Fibroblast of skin of scalp (primary cell): ENCODE measurements around the gene NGEF.

ENCODE experiments used
- DNase-seq: peaks from one replicate; pipeline ENCODE4 v3.0.0-alpha.2; 2013

The NGEF gene

DNA sequence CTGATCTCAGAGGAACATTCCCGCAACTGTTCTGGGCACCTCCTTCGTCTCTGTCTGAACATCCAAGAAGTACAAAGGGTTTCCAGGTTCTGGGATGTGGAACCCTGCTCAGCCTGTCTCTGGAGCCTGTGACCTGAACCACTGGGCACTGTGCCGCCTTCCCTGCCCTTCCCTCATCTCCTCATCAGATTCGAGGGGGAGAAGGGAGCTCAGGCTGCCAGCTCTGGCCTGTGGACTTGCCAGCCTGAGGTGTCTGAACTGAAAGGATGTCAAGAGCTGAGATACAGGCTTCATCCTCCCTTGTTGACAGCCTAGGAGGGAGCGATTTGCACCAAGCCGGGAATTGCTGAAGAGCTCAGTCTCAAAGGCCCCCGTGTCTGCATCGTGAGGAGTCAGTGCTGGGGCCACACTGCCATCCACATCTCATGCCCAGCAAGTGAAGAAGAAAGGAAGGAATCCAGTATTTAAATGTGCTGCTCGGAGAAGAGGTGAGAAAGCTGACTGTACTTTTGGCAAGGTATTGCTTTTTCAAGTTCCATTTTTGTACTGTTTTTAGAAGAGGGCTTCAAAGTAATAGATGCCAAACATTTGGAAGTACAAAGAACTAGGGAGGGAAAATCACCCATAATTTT, 32.0 kb upstream of the NGEF start:
- no peak for DNase-seq

DNA sequence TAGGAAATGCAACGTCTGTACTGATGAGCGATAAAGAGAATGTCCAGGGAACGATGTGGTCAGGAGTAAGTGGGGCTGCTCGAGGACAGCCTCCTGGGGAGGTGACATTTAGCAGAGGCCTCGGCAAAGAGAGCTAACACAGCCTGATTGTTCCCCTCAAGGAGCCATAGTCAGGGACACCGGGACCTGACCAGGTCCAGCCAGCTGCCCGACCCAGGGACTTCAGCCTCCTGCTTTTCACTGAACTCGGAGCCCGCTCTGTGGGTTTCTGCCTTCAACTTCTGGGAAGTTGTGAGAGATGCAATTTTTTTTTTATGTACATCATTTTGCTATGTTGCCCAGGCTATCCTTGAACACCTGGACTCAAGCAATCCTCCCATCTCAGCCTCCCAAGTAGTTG, 29.5 kb upstream of the NGEF start:
- DNase-seq, result no peak

DNA sequence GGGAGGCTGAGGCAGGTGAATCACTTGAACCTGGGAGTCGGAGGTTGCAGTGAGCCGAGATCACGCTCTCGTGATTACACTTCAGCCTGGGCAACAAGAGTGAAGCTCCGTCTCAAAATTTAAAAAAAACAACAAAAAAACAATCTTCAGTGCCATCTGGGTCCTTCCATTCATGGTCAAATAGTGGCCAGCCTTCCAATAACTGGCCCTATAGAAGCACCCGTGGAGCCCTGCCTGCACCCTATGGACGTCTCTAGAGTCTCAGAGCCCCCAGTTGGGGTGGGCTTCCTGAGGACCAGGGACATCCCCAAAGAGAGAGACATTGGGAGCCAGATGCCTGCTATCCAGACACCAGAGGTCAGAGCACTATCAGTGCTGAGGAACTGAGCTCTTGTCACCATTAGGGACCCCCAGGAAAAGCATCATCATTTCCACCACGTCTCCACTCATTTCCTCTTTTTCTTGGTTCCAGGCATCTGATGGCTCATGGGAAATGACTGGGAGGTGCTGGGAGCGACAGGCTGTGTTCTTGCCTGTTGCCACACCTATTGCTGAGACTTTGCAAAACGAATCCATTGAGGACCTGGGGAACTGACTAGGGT, 28.8 kb upstream of the NGEF start:
- DNase-seq, result no peak

DNA sequence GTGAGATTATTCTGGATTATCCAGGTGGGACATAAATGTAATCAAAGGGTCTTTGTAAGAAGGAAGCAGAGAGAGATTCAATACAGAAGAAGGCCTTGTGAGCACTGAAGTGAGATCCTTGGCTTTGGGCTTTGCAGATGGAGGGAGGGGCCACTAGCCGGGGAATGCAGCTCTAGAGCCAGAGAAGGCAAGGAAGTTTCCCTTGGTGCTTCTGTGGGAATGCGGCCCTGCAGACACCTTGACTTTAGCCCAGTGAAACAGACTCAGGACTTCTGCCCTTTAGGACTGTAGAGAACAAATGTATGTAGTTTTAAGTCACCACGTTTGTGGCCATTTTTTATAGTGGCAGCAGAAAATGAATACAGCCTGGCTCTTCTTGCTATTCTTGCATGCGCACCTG, 27.5 kb upstream of the NGEF start:
- DNase-seq, result no peak

DNA sequence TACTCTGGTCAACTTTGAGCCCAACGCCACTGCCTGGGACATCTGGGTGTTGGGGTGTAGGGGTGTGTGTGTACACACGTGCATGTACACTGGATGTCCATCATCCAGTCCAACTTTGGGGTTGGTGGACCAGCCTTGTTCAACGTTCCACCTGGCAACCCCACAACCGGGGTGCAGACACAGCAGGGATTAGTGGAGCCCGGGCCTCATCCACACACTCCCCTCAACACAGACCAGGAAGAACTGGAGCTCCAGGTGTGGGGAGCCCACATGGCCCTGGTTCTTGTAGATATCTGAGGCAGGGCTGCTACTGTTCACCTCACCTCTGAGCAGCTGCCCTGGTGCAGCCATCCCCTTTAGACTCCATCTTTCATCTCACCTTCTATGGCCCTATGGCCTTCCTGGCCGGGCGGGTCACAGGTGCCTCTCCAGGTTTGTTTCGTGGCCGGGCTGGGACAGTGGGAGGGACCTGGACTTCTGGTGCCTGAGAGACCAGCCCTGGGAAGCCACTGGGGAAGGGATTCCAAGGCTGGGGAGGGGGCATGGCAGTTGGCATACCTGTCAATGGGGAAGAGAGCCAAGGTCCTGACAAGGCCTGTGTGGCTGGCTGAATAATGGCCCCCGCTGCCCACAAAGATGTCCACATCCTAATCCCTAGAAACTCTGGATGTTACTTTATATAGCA, 26.9 kb upstream of the NGEF start:
- no peak for DNase-seq

DNA sequence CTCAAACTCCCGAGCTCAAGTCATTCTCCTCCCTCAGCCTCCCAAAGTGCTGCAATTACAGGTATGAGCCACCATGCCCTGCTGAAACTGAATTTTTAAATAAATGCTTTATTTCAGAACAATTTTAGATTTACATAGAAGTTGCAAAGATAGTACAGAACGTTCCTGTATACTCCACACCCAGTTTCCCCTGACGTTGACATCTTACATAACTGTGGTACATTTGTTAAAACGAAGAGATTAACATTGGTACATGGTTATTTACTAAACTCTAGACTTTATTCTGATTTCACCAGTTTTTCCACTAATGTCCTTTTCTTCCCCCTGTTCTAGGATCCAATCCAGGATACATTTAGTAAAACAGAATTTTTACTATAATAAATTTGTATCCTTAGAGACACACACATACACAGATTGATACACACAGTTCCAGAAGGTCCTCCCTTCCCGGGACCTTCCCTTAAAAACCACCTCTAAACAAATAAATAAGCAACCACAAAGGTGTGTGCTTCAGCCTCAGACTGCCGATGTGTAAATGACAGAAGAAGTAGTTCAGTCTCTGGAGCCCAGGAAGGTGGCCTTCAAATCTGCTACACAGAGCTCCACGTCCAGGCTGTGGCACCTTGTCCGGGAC, 26.3 kb upstream of the NGEF start:
- no peak for DNase-seq

DNA sequence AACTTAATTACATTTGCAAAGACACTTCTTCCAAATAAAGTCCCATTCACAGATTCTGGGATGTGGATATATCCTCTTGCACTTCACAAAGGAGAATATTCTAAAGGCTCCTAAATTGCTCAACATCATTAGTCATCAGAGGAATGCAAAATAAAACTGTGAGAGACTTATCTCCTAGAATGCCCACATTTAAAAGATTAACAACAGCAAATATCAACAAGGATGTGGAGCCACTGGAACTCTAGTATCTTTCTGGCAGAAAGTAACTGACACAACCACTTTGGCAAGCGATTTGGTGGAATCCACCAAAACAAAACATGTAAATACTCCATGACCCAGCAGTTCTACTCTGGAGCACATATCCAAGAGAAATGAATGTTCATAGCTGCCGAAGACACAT, 24.0 kb upstream of the NGEF start:
- no peak for DNase-seq

DNA sequence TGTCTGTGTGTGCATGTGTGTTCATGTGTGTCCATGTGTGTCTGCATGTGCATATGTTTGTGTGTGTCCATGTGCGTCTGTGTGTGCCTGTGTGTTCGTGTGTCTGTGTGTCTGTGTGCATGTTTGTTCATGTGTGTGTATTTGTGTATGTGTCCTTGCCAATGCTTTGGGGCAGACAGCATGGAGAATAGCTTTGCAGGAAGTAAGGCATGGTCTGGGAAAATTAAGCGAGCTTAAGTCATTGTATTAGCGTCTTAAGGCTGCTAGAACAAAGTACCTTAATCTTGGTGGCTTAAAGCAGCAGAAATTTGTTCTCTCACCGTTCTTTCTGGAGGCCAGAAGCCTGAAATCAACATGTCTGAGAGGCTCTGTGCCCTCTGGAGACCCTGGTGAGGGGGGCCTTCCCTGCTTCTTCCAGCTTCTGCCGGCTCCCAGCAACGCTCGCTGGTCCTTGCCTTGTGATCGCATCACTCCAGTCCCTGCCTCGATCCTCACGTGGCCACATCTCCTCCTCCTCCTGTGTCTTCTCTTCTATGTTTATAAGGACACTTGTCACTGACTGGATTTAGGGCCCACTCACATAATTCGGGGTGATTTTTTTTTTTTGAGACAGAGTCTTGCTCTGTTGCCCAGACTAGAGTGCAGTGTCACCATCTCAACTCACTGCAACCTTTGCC, 23.2 kb upstream of the NGEF start:
- DNase-seq, result no peak

DNA sequence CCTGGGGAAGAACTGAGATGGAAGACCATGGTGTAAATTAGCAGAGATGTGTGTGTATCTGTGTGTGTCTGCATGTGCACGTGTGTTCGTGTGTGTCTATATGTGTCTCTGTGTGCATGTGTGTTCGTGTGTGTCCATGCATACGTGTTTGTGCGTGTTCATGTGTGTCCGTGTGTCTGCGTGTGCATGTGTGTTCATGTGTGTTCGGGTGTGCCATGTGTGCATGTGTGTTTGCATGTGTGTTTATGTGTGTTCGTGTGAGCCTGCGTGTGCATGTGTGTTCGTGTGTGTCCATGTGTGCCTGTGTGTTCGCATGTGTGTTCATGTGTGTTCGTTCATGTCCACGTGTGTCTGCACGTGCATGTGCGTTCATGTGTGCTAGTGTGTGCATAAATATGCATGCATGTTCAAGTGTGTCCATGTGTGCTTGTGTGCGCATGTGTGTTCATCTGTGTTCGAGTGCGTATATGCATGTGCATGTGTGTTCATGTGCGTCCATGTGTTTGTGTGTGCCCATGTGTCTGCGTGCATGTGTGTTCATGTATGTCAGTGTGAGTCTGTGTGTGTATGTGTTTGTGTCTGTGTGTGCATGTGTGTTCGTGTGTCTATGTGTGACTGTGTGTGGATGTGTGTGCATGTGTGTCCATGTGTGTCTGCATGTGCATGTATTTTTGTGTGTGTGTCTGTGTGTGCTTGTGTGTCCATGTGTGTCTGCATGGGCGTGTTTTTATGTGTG, 22.5 kb upstream of the NGEF start:
- DNase-seq, result no peak

DNA sequence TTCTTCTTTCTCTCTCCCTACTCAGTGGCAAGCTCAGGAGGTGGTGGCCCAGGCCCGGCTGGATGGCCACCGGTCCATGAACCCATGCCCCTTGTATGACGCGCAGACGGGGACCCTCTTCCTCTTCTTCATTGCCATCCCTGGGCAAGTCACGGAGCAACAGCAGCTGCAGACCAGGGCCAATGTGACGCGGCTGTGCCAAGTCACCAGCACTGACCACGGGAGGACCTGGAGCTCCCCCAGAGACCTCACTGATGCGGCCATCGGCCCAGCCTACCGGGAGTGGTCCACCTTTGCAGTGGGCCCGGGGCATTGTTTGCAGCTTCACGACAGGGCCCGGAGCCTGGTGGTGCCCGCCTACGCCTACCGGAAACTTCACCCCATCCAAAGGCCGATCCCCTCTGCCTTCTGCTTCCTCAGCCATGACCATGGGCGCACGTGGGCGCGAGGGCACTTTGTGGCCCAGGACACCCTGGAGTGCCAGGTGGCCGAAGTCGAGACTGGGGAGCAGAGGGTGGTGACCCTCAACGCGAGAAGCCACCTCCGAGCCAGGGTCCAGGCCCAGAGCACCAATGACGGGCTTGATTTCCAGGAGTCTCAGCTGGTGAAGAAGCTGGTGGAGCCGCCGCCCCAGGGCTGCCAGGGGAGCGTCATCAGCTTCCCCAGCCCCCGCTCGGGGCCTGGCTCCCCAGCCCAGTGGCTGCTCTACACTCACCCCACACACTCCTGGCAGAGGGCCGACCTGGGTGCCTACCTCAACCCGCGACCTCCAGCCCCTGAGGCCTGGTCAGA, 21.2 kb upstream of the NGEF start:
- no peak for DNase-seq

DNA sequence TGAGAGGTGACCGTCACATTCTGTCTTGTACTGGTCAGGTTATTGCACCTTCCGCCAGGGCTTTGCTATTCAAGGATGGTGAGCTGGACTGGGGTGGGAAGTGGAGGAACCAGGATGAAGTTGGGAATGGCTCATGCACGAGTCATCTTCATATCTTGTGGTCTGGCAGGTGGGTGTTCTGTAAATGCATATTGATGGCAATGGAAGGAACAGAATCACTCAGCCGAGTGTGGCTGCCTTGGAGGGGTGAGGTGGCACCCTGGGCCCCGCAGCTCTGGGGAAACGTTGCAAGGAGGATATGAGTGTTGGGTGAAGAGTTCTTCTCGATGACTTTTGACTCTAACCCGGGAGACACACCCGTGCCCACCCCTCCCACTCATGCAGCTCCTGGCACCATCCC, 20.6 kb upstream of the NGEF start:
- no peak for DNase-seq

DNA sequence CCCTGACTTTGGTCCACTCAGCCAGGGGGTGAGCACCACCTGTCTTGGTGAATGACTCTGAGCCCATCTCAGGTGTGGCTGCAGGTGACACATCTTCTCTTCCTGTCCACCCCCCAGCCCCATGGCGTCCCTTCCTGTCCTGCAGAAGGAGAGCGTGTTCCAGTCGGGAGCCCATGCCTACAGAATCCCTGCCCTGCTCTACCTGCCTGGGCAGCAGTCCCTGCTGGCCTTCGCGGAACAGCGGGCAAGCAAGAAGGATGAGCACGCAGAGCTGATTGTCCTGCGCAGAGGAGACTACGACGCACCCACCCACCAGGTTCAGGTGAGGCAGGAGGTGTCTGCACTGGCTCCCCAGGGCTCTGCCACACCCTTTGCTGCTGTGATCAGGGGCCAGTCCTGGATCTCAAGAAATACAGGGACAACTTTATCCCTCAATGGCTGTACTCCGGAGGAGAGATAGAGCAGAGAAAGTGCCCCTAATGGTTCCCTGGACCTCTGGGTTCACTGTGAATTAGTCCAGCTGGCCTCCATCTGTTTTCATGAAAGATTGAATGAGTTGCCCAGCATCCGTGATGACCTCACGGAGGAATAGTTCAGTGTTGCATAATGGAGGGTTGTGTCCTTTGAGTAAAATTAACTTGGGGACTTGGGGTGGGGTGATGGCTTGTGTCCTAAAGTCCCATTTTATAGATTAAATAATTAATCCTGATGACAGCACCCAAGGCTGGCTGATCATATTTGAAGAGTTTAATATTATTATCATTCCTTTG, 19.7 kb upstream of the NGEF start, which contains the start of gene NEU2:
NEU2 (plus strand) TSS at position 122 of the 770 bp plus-strand sequence; CDS start at position 122, 0 bp downstream.
- no peak for DNase-seq

DNA sequence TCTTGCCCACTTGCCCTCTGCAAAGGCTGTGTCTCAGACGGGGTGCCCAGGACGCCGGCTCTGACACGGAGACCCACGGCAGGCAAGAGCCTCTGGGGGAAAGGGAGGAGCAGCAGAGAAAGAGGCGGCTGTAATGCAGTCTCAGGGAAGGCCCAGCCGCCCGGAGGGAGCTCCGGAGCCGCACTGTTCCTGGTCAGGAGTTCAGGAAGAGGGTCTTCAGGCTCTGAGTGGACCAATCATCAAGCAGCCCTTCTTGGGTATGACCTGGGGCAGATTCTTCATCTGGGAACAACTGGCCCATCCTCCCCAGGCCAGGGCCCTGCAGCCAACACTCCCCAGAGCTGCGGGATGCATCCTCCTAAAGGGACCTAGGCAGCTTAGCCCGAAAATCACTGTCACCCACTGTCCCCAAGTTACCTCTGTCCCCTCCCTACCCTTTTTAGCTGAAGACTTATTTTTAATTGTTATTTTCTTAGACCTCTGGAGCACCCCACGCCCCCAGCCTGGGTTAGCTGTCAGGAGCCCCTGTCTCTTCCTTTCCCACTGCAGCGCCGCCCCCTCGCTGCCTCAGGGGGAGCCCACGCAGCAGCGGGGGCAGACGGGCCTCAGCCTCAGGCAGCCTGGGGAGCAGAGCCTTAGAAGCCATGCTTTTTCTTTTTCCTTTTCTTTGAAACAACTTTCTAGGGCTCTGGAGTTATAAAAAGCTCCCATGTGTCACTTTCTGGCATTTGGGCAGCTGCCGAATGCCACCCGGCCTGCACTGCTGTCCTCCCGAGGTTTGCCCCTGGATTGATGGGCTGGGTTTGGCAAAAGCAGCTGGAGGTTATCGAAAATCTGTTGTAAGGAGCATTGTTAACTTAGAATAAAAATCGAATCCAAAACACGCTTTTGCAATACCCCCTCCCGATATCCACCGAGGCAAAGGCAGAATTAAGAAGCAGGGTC, 18.8 kb upstream of the NGEF start:
- no peak for DNase-seq

DNA sequence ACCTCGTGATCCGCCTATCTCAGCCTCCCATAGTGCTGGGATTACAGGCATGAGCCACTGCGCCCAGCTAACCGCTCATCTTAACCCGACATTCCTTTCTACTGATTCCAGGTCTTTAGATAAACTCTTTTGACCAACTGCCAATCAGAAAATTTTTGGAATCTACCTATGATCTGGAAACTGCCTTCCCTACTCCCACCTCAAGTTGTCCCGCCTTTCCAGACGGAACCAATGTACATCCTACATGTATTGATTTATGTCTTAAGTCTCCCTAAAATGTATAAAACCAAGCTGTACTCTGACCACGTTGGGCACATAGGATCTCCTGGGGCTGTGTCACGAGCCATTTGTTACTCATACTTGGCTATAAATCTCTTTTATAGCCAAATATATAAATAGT, 16.3 kb upstream of the NGEF start:
- no peak for DNase-seq

DNA sequence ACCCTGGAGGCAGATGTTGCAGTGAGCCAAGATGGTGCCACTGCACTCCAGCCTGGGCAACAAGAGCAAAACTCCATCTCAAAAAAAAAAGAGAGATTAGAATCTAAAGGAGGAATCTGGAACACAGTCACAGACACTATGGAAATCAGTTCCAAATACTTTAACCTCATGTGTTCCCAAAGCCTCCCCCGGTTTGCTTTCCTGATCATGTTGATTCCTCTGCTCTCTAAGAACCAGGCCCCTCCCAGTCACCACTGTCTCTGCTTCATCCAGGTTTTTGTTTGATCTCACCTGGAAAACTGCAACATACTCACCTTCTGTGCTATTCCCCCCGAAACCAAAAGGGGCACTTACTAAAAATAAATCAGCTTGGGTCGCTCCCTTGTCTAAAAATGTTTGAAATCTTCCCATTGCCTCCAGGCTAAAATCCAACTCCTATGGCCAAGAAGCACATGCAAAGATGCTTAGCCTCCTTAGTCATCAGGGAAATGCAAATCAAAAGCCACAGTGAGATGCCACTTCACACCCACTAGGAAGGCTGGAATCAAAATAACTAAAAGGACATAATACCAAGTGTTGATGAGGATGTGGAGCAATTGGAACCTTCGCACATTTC, 13.2 kb upstream of the NGEF start:
- peak; percentile 74 for DNase-seq

DNA sequence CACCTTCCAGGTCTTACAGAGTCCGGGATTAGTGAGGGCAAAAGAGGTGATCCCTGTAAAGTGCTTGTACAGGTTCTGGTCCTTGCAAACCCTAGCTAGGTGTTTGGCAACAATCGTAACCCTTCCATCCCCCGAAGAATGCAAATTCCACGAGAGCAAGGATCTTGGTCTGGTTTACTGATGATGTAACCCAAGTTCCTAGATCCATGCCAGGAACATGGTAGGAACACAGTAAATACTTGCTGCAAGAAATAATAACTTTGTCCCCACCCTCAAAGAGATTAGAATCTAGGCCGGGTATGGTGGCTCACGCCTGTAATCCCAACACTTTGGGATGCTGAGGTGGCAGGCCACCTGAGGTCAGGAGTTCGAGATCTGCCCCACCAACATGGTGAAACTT, 12.7 kb upstream of the NGEF start:
- no peak for DNase-seq

DNA sequence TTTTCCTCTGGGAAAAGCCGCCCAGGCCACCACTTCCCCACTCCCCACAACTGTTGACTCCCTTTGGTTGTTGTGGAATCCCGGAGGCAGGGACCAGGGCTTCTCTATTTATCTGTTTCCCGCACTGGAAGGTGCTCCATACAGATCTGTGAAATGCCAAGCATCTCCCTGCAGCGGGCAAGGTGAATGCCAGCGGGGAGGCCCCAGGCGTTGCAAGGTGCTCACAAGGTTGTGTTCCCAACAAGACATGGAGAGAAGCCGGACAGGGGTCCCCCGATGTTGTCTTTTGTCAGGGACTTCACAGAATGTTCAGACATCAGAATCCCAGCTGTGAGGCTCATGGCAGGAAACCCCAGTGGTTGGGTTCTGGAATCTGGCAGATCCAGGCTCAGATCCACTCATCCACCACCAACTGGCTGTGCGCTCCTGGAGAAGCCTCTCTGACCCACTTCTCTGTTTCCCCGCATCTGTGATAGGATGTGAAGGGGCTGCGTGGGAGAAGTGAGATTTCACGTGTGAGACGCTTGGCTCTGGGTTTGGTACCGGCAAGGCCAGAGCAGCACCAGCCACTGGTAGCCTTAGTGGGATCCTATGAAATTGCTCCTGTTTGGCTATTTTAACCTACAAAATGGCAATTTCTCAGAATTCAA, 10.8 kb upstream of the NGEF start:
- DNase-seq, result no peak

DNA sequence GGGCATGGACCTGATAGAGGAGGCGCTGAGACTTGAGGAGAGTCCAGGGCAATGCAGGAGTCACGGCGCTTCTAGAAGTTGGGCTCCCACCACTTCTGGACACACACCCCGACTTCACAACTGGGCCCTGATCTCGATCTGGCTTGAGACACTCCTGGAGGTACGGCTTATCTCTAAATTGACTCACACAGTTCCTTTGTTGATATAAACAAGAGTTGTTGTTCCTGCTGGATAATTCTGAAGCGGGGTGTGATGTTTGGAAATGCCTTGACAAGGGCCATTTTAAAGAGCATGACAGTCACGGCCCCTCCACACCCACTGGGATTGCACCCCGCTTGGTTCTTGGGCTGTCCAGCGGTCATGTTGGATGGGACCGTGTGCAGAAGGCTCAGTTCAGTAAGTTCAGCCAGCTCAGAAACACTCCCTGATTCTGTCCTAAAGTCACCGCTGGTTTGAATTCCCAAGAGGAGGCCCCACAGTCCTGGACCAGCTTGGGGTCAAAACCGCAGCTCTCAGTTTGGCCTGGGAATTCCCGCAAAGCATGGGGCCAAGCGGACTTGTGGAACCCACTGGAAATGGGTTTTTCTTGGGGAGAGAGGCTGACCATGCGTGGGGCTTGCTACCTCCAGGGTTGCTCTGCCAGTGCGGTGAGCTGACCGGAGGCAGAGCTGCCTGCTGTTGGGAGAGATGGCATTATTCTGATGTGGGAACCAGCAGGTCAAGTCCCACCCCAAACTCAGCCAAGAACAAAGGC, 10.1 kb upstream of the NGEF start:
- DNase-seq, result no peak
